B cell (primary cell): ENCODE measurements around the gene ETV6. TPM values are rescaled to one million over a fixed set of nuclear protein-coding genes. Genes with fewer than 3 reads are reported as not detected.
A peak's percentile ranks its signal among the peaks of the same experiment; 100 is the strongest.

Experiments used
- ATAC-seq: fragments of 200-7000 bp; cut with Tn5 transposase; one replicate; pipeline ENCODE4 v1.10.0; 2021; ENCODE audit warnings: low read depth, mild to moderate bottlenecking, moderate number of reproducible peaks, moderate library complexity
- CTCF ChIA-PET: fragments of 350-600 bp; sonication (Branson Sonifier 250); formaldehyde crosslinking; loops from one replicate; lab custom pipeline; 2021; ENCODE audit warnings: antibody characterized with exemption, inconsistent platforms; lab: Charles Lee
- POLR2A ChIA-PET: fragments of 350-600 bp; sonication (Branson Sonifier 250); formaldehyde crosslinking; loops from one replicate; lab custom pipeline; 2021; ENCODE audit warnings: antibody characterized with exemption; lab: Charles Lee
- DNase-seq: peaks from one replicate; pipeline ENCODE4 v3.0.0; 2013
- H2AFZ ChIP-seq: 2 replicates; pipeline ENCODE4 v1.6.1; 2012; ENCODE audit warnings: mild to moderate bottlenecking, low read depth, low read length; ENCODE audit not compliant: insufficient read depth, poor library complexity, severe bottlenecking
- H3K27ac ChIP-seq, 2 donors: 1 replicate in 1 of 2; 2 replicates in 1 of 2; pipeline ENCODE4 v1.5.1; 2012 to 2013; ENCODE audit warnings: low read length in 2 of 2, mild to moderate bottlenecking in 2 of 2, moderate library complexity in 1 of 2
- H3K27me3 ChIP-seq, 4 experiments: fragments of 200-600 bp in 1 of 4; sonication (generic) in 1 of 4; replicated peaks in 1 of 4; 1 replicate in 2 of 4; 2 replicates in 2 of 4; pipeline versions ENCODE4 v1.6.1 to v1.7.0; 2013 to 2016; ENCODE audit warnings: low read length in 3 of 4, mild to moderate bottlenecking in 2 of 4, mixed read lengths in 1 of 4, moderate library complexity in 1 of 4; ENCODE audit not compliant: insufficient read depth in 4 of 4, control insufficient read depth in 3 of 4; ENCODE audit errors: control extremely low read depth in 1 of 4
- H3K36me3 ChIP-seq, 2 experiments: replicated peaks in 1 of 2; 1 replicate in 1 of 2; 2 replicates in 1 of 2; pipeline versions ENCODE4 v1.6.1 to v1.7.1; 2013; ENCODE audit warnings: low read length in 1 of 2; ENCODE audit not compliant: insufficient read depth in 2 of 2, control insufficient read depth in 1 of 2; ENCODE audit errors: control extremely low read depth in 1 of 2, extremely low read depth in 1 of 2
- H3K4me1 ChIP-seq, 2 donors: fragments of 200-600 bp in 1 of 2; sonication (generic) in 1 of 2; 1 replicate in 1 of 2; 2 replicates in 1 of 2; pipeline versions ENCODE4 v1.5.1 to v1.6.1; 2013 to 2017; ENCODE audit warnings: low read length in 2 of 2; ENCODE audit not compliant: control insufficient read depth in 2 of 2, insufficient read depth in 2 of 2
- H3K4me2 ChIP-seq: replicated peaks from 2 replicates; pipeline ENCODE3; 2012; ENCODE audit warnings: mild to moderate bottlenecking, low read depth, low read length; ENCODE audit not compliant: poor library complexity, severe bottlenecking
- H3K4me3 ChIP-seq, 5 experiments: fragments of 200-600 bp in 1 of 5; sonication (generic) in 1 of 5; 1 replicate in 3 of 5; 2 replicates in 2 of 5; pipeline versions ENCODE4 v1.5.1 to v1.7.0; 2011 to 2016; ENCODE audit warnings: low read length in 4 of 5, mild to moderate bottlenecking in 4 of 5, low read depth in 2 of 5, control low read depth in 1 of 5, moderate library complexity in 1 of 5; ENCODE audit not compliant: insufficient read depth in 1 of 5; ENCODE audit errors: control extremely low read depth in 1 of 5, extremely low read depth in 1 of 5
- H3K79me2 ChIP-seq: fragments of 200-600 bp; sonication (generic); one replicate; pipeline ENCODE4 v1.6.0; 2016; ENCODE audit warnings: low read length; ENCODE audit not compliant: control insufficient read depth, insufficient read depth
- H3K9ac ChIP-seq: fragments of 200-600 bp; sonication (generic); 2 replicates; pipeline ENCODE4 v1.6.1; 2017; ENCODE audit warnings: mild to moderate bottlenecking, low read length, moderate library complexity
- H3K9me3 ChIP-seq, 3 donors: one replicate each; pipeline versions ENCODE4 v1.6.1 to v1.7.1; 2013; ENCODE audit warnings: low read length in 2 of 3; ENCODE audit not compliant: control insufficient read depth in 2 of 3, insufficient read depth in 1 of 3; ENCODE audit errors: control extremely low read depth in 1 of 3
- H4K20me1 ChIP-seq: 2 replicates; pipeline ENCODE4 v1.6.0; 2012; ENCODE audit warnings: mild to moderate bottlenecking, low read length; ENCODE audit not compliant: insufficient read depth, control insufficient read depth, poor library complexity, severe bottlenecking
- H3K27ac Mint-ChIP-seq: one replicate; pipeline ENCODE4 v1.8.0; 2021; ENCODE audit warnings: mixed read lengths
- H3K27me3 Mint-ChIP-seq: one replicate; pipeline ENCODE4 v1.8.0; 2021; ENCODE audit warnings: mixed read lengths
- H3K4me1 Mint-ChIP-seq: one replicate; pipeline ENCODE4 v1.8.0; 2021; ENCODE audit warnings: mixed read lengths
- H3K4me3 Mint-ChIP-seq: one replicate; pipeline ENCODE4 v1.8.0; 2021; ENCODE audit warnings: mixed read lengths
- H3K9me3 Mint-ChIP-seq: one replicate; pipeline ENCODE4 v1.8.0; 2022; ENCODE audit warnings: mixed read lengths; ENCODE audit not compliant: insufficient read depth
- CTCF ChIP-seq: fragments of 200-600 bp; IDR thresholded peaks from one replicate; pipeline ENCODE4 v1.8.0; 2022; ENCODE audit warnings: antibody characterized with exemption, mild to moderate bottlenecking
- EZH2 ChIP-seq: IDR thresholded peaks from 2 replicates; pipeline ENCODE4 v1.6.1; 2012; ENCODE audit warnings: borderline replicate concordance, low read depth, mild to moderate bottlenecking, moderate library complexity, low read length; ENCODE audit not compliant: insufficient read depth, poor library complexity, severe bottlenecking
- WGBS: methylation state at CpG from one replicate; pipeline ENCODE4 v1.1.5; 2013; ENCODE audit warnings: missing lambda C conversion rate; ENCODE audit not compliant: insufficient coverage; 5-methylcytosine and 5-hydroxymethylcytosine counted together
- intact Hi-C: fragments of 100-400 bp; cut with micrococcal nuclease; formaldehyde crosslinking; loops from one replicate; pipeline ENCODE4 v1.10.0; 2022
- polyA plus RNA-seq: library from polyadenylated mRNA; depleted of rRNA; stranded (reverse); fragments of >200 nt; gene quantifications from 2 replicates; pipeline ENCODE4 v1.2.3, GENCODE V29; 2012
- total RNA-seq, 2 donors: library from RNA; stranded (reverse); fragments of 120-200 nt in 1 of 2; gene quantifications; 1 replicate in 1 of 2; 2 replicates in 1 of 2; pipeline versions ENCODE4 v1.2.3 to v1.2.4, GENCODE V29; 2013 to 2022

The ETV6 gene
- total and polyA plus RNA-seq, 2 donors (not counting 1 experiment from before 2014, with no cell fraction given), result 17.4 to 123 TPM

DNA sequence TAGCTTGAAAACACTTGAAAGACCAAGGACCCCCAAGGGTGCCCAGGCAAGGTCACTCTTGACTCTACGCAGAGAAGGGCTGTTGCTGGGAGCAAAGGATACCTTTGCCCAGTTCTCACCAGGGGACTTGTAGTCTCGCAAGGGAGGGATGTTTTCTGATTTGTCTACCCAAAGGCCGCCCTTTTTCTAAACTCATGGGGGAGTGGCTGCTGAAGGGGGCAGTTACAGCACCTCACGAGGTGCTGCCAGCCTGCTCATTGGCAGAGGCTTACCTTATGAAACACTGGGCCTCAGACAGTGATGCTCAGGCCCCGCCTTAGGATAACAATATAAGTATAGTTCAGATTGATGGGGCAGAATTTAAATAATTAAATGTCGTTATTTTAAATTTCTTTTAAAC lies 107.0 kb downstream of the ETV6 start:
- 100% methylated on average over 3 of the region's 6 CpGs for WGBS
- Histone ChIP-seq H3K9ac (no peak overlapping the region), H3K4me2 (no peak overlapping the region), H3K9me3 (no peaks in the 10 kb centered on the region), H3K27me3 (no peaks in the 10 kb centered on the region), H3K79me2 (peaks cover 71% of the 10 kb centered on the region), H3K36me3 (peaks cover 4 to 31% of the 10 kb centered on the region in 2 experiments), H3K4me1 (peaks cover 45 to 52% of the 10 kb centered on the region in 2 donors), H4K20me1 (no peaks in the 10 kb centered on the region), H2AFZ (no peak overlapping the region), H3K27ac (no peak overlapping the region), H3K4me3 (no peak overlapping the region)
- ChIA-PET POLR2A (no interaction called here), CTCF (interaction anchor here (0.7 to 1.2 kb wide), 2 partner anchors 56 to 135 kb away, joined by 3 to 4 read pairs; no protein-coding TSS in a partner anchor)
- Mint-ChIP-seq H3K4me3 (no peak overlapping the region), H3K9me3 (no peaks in the 10 kb centered on the region), H3K4me1 (peaks cover 66% of the 10 kb centered on the region), H3K27me3 (no peaks in the 10 kb centered on the region), H3K27ac (peak overlapping the region; percentile 71)
- DNase-seq, result no peak
- intact Hi-C loops, result loop anchor here (10.0 kb wide), 1 partner anchor 258 kb away; no protein-coding TSS in a partner anchor
- ATAC-seq, result no peak
- no peak for TF ChIP-seq EZH2
- TF ChIP-seq CTCF, result no peak

DNA sequence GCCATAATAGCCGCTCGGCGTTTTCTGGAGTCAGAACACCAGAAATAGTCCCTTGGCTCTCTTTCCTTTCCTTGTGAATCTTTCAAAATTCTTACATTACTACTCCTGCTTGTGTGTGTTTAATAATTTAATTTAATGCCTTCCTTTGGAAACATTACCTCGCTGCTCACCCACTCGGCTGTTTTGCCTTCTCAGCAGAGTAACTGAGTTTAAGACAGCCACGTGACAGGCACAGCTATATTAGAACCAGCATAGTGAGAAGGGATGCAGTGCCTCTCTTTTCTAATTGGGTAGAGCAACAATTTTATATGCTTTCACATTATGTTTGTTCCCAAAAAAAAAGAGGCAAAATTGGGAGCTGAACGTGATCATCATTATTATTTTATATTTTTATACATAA lies 107.6 kb downstream of the ETV6 start:
- no peak for TF ChIP-seq CTCF
- no peak for TF ChIP-seq EZH2
- no peaks in the 10 kb centered on the region for H3K9me3 Mint-ChIP-seq
- ATAC-seq (no peak), DNase-seq (no peak)
- Histone ChIP-seq H4K20me1 (no peaks in the 10 kb centered on the region), H3K36me3 (peaks cover 4 to 31% of the 10 kb centered on the region in 2 experiments), H3K9ac (no peak overlapping the region), H3K4me1 (peaks cover 45 to 53% of the 10 kb centered on the region in 2 donors), H3K79me2 (peaks cover 65% of the 10 kb centered on the region), H3K4me2 (no peak overlapping the region), H3K9me3 (no peaks in the 10 kb centered on the region), H3K27ac (no peak overlapping the region), H3K4me3 (no peak overlapping the region), H2AFZ (no peak overlapping the region), H3K27me3 (no peaks in the 10 kb centered on the region)
- WGBS, result 100% methylated on average over 3 of the region's 7 CpGs
- H3K27ac Mint-ChIP-seq, result no peak overlapping the region
- ChIA-PET CTCF (interaction anchor here (2.3 kb wide), 1 partner anchor 276 kb away, joined by 5 read pairs; no protein-coding TSS in a partner anchor), POLR2A (interaction anchor here (0.6 kb wide), 1 partner anchor 12 kb away, joined by 3 read pairs; no protein-coding TSS in a partner anchor)
- intact Hi-C loops, result loop anchor here (10.0 kb wide), 1 partner anchor 258 kb away; no protein-coding TSS in a partner anchor
- H3K27me3 Mint-ChIP-seq, result no peaks in the 10 kb centered on the region
- H3K4me1 Mint-ChIP-seq, result peaks cover 66% of the 10 kb centered on the region
- H3K4me3 Mint-ChIP-seq, result no peak overlapping the region
